ENCODE measurements around the gene DUSP2. TPM values are rescaled to one million over a fixed set of nuclear protein-coding genes. Genes with fewer than 3 reads are reported as not detected.
A peak's percentile ranks its signal among the peaks of the same experiment; 100 is the strongest.

The DUSP2 gene
- total and polyA plus RNA-seq, 11 donors = 0.56 to 23.1 (median 2.7) TPM

- no peaks in the 10 kb centered on the region for H3K9me3 ChIP-seq
- H3K36me3 ChIP-seq = no peaks in the 10 kb centered on the region
- H3K27ac ChIP-seq = no peak overlapping the region
- peaks cover 0 to 9% (median 0%) of the 10 kb centered on the region in 9 donors for H3K27me3 ChIP-seq
- ATAC-seq (no peak), DNase-seq (no peak)
- intact Hi-C loops (cut with DNase I) = loop anchor here in 5 of 10 donors (10.0 kb wide), 3 partner anchors 135 to 375 kb away; partner anchors contain the start of genes NEURL3 (in 4 of the 5), CIAO1 (in 1 of the 5) and TMEM127 (in 1 of the 5)
- H3K4me3 ChIP-seq = no peak overlapping the region
- H3K4me1 ChIP-seq = no peaks in the 10 kb centered on the region
- whole genome bisulfite sequencing, 4 donors = 82 to 86% (median 82%) methylated on average over 16 of the region's 16 CpGs
- TF ChIP-seq POLR2A (IDR thresholded peaks at IDR 0.05) = no peak
- TF ChIP-seq CTCF (IDR thresholded peaks at IDR 0.05) = no peak
Observed at GRCh38 chr2:96129528-96130120, 15.6 kb downstream of the DUSP2 start.

GRCh38 chr2:96128456-96128855 is 16.8 kb downstream of the DUSP2 start:
- TF ChIP-seq CTCF (IDR thresholded peaks at IDR 0.05) = no peak
- no peak for TF ChIP-seq POLR2A (IDR thresholded peaks at IDR 0.05)

GRCh38 chr2:96124406-96125265 is 20.6 kb downstream of the DUSP2 start:
- TF ChIP-seq POLR2A (IDR thresholded peaks at IDR 0.05) (no peak), CTCF (IDR thresholded peaks at IDR 0.05) (no peak)
- intact Hi-C loops (cut with DNase I) = no loop called here
- Histone ChIP-seq H3K36me3 (no peaks in the 10 kb centered on the region), H3K9me3 (no peaks in the 10 kb centered on the region), H3K27ac (no peak overlapping the region), H3K4me3 (no peak overlapping the region), H3K27me3 (peaks cover 0 to 7% (median 0%) of the 10 kb centered on the region in 9 donors), H3K4me1 (no peaks in the 10 kb centered on the region)
- DNase-seq (peak in 1 of 5 donors; percentile 47), ATAC-seq (peak in 1 of 4 donors; percentile 14)
- WGBS, 4 donors = 91 to 94% (median 94%) methylated on average over 14 of the region's 14 CpGs

More at GRCh38 chr2:96128456-96128855, 16.8 kb downstream of the DUSP2 start:
- no peaks in the 10 kb centered on the region for H3K4me1 ChIP-seq
- H3K27ac ChIP-seq = no peak overlapping the region
- intact Hi-C loops (cut with DNase I) = no loop called here
- no peak overlapping the region for H3K4me3 ChIP-seq
- 83 to 88% (median 85%) methylated on average over 6 of the region's 6 CpGs for WGBS, 4 donors
- DNase-seq (no peak), ATAC-seq (no peak)
- H3K9me3 ChIP-seq = no peaks in the 10 kb centered on the region
- H3K27me3 ChIP-seq = no peaks in the 10 kb centered on the region
- no peaks in the 10 kb centered on the region for H3K36me3 ChIP-seq

GRCh38 chr2:96123936-96124335 is 21.3 kb downstream of the DUSP2 start:
- Histone ChIP-seq H3K4me3 (no peak overlapping the region), H3K9me3 (no peaks in the 10 kb centered on the region), H3K27me3 (peaks cover 0 to 7% (median 0%) of the 10 kb centered on the region in 9 donors), H3K4me1 (no peaks in the 10 kb centered on the region), H3K36me3 (no peaks in the 10 kb centered on the region), H3K27ac (no peak overlapping the region)
- TF ChIP-seq CTCF (IDR thresholded peaks at IDR 0.05) (no peak), POLR2A (IDR thresholded peaks at IDR 0.05) (no peak)
- 90 to 96% (median 95%) methylated on average over 11 of the region's 11 CpGs for WGBS, 4 donors
- DNase-seq (peak in 1 of 5 donors; percentile 34), ATAC-seq (no peak)
- intact Hi-C loops (cut with DNase I) = no loop called here

Data from heart left ventricle (tissue), 16 donors.